Parathyroid adenoma (tissue), 2 donors: ENCODE results near the gene XPO5.

ENCODE experiments used
- H2AFZ ChIP-seq: fragments of 300-600 bp; sonication (generic); one replicate; pipeline ENCODE4 v1.7.0; 2017; ENCODE audit warnings: antibody characterized with exemption, mild to moderate bottlenecking
- H3K27ac ChIP-seq: fragments of 300-600 bp; sonication (generic); one replicate; pipeline ENCODE4 v1.7.0; 2017
- H3K27me3 ChIP-seq: fragments of 300-600 bp; sonication (generic); one replicate; pipeline ENCODE4 v1.7.0; 2017; ENCODE audit warnings: low read length; ENCODE audit not compliant: control insufficient read depth, insufficient read depth
- H3K36me3 ChIP-seq: fragments of 300-600 bp; sonication (generic); one replicate; pipeline ENCODE4 v1.7.0; 2017; ENCODE audit warnings: low read length; ENCODE audit not compliant: control insufficient read depth, insufficient read depth
- H3K4me1 ChIP-seq: fragments of 300-600 bp; sonication (generic); one replicate; pipeline ENCODE4 v1.7.0; 2017; ENCODE audit warnings: control low read depth
- H3K4me2 ChIP-seq: fragments of 300-600 bp; sonication (generic); one replicate; pipeline ENCODE4 v1.7.0; 2017; ENCODE audit warnings: low read length
- H3K4me3 ChIP-seq: fragments of 300-600 bp; sonication (generic); one replicate; pipeline ENCODE4 v1.7.0; 2017; ENCODE audit warnings: low read depth, low read length
- H3K79me2 ChIP-seq: fragments of 300-600 bp; sonication (generic); one replicate; pipeline ENCODE4 v1.7.0; 2017; ENCODE audit warnings: control low read depth
- H3K9ac ChIP-seq: fragments of 300-600 bp; sonication (generic); one replicate; pipeline ENCODE4 v1.7.0; 2017; ENCODE audit warnings: mild to moderate bottlenecking
- H3K9me3 ChIP-seq: fragments of 300-600 bp; sonication (generic); one replicate; pipeline ENCODE4 v1.7.0; 2017; ENCODE audit warnings: low read length; ENCODE audit not compliant: control insufficient read depth
- TF ChIP-seq, protein P1 (sequence below): fragments of 300-600 bp; sonication (generic); IDR thresholded peaks from one replicate; pipeline ENCODE4 v1.7.0; 2017; ENCODE audit warnings: antibody characterized with exemption, mild to moderate bottlenecking
- donor health status: primary hyperparathyroidism.

The XPO5 gene

DNA sequence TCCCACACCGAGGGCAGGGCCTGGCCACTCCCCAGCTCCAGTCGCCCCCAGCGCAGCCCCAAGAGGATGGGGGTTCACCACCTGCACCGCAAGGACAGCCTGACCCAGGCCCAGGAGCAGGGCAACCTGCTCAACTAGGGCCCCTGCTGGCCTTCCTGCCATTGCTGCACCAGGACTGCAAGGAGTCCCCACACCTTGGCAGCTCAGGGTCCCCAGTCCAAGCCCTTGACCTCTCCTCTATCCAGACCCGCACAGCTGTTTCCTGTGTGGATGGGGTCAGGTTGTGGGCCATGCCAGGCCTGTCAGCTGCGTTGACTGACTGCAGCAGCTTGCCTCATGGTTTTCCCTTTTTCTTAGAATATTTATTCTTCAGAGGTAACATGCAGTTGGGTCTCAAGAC lies 70.1 kb downstream of the XPO5 start:
- H3K36me3 ChIP-seq = no peaks in the 10 kb centered on the region
- H3K27ac ChIP-seq = no peak overlapping the region
- peaks cover 10% of the 10 kb centered on the region for H3K4me1 ChIP-seq
- no peaks in the 10 kb centered on the region for H3K9me3 ChIP-seq
- TF ChIP-seq, protein P1, sequence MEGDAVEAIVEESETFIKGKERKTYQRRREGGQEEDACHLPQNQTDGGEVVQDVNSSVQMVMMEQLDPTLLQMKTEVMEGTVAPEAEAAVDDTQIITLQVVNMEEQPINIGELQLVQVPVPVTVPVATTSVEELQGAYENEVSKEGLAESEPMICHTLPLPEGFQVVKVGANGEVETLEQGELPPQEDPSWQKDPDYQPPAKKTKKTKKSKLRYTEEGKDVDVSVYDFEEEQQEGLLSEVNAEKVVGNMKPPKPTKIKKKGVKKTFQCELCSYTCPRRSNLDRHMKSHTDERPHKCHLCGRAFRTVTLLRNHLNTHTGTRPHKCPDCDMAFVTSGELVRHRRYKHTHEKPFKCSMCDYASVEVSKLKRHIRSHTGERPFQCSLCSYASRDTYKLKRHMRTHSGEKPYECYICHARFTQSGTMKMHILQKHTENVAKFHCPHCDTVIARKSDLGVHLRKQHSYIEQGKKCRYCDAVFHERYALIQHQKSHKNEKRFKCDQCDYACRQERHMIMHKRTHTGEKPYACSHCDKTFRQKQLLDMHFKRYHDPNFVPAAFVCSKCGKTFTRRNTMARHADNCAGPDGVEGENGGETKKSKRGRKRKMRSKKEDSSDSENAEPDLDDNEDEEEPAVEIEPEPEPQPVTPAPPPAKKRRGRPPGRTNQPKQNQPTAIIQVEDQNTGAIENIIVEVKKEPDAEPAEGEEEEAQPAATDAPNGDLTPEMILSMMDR = no peak
- H2AFZ ChIP-seq = no peak overlapping the region
- H3K4me3 ChIP-seq = no peak overlapping the region
- no peak overlapping the region for H3K4me2 ChIP-seq
- H3K27me3 ChIP-seq = no peaks in the 10 kb centered on the region
- no peaks in the 10 kb centered on the region for H3K79me2 ChIP-seq
- H3K9ac ChIP-seq = no peak overlapping the region

DNA sequence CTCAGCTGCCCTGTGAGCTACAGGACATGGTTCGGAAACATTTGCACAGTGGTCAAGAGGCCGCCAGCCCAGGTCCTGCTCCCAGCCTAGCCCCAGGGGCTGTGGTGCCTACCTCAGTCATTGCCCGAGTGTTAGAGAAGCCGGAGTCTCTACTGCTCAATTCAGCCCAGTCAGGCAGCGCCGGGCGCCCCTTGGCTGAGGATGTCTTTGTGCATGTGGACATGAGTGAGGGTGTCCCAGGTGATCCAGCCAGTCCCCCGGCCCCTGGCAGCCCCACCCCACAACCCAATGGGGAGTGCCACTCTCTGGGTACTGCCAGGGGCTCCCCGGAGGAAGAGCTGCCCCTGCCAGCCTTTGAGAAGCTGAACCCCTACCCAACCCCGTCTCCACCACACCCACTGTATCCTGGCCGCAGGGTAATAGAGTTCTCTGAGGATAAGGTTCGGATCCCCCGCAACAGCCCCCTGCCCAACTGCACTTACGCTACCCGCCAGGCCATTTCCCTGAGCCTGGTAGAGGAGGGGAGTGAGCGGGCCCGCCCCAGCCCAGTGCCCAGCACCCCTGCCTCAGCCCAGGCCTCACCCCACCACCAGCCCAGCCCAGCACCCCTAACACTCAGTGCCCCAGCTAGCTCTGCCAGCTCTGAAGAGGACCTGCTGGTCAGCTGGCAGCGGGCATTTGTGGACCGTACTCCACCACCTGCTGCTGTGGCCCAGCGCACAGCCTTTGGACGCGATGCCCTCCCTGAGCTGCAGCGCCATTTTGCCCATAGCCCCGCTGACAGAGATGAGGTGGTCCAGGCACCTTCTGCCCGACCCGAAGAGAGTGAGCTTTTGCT lies 70.9 kb downstream of the XPO5 start:
- H2AFZ ChIP-seq = no peak overlapping the region

DNA sequence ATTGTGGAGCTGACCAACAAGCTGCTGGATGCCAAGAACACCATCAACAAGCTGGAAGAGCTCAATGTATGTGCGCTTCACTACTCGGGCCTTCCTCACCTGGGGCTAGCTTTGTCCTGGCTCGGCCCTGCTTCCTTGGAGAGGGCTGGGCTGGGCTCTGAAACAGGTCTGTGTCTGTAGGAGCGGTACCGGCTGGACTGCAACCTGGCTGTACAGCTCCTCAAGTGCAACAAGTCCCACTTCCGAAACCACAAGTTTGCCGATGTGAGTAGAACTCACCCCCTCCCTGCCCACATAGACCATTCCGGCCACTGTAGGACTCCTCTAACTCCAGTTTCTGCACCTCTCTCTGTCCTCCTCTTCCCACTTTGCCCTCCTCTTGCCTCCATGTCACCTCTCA lies 72.4 kb downstream of the XPO5 start:
- H3K36me3 ChIP-seq = no peaks in the 10 kb centered on the region
- no peak overlapping the region for H3K4me2 ChIP-seq

More for the DNA sequence above, 70.9 kb downstream of the XPO5 start:
- TF ChIP-seq, protein P1 = no peak
- no peaks in the 10 kb centered on the region for H3K27me3 ChIP-seq
- H3K36me3 ChIP-seq = no peaks in the 10 kb centered on the region
- no peak overlapping the region for H3K4me2 ChIP-seq
- H3K9me3 ChIP-seq = no peaks in the 10 kb centered on the region
- H3K4me3 ChIP-seq = no peak overlapping the region
- no peaks in the 10 kb centered on the region for H3K79me2 ChIP-seq
- H3K9ac ChIP-seq = no peak overlapping the region
- peaks cover 7% of the 10 kb centered on the region for H3K4me1 ChIP-seq
- no peak overlapping the region for H3K27ac ChIP-seq

DNA sequence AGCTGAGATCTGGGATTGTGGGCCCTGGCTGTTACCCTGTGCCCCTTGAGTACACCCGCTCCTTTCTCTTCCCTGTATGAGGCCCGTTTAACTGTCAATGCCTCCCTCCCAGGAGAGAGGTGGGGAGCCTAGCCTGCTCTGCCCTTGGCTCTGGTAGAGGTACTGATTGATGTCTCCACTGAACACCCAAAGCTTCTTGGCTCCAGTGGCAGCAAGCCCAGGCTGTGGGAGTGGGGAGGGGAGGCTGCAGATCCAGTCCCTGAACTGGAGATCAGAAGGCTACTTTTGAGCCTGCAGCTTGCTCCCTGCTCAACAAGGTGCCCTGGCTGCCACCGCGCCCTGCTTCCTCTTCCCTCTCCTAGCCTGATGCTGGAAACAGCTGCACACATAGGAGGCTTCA lies 73.2 kb downstream of the XPO5 start:
- no peak overlapping the region for H3K4me2 ChIP-seq
- H3K27me3 ChIP-seq = no peaks in the 10 kb centered on the region
- H3K9ac ChIP-seq = no peak overlapping the region
- H3K36me3 ChIP-seq = no peaks in the 10 kb centered on the region
- no peak overlapping the region for H3K4me3 ChIP-seq
- TF ChIP-seq, protein P1 = no peak
- no peak overlapping the region for H3K27ac ChIP-seq
- H3K9me3 ChIP-seq = no peaks in the 10 kb centered on the region
- no peaks in the 10 kb centered on the region for H3K79me2 ChIP-seq
- no peaks in the 10 kb centered on the region for H3K4me1 ChIP-seq
- H2AFZ ChIP-seq = no peak overlapping the region

More for the DNA sequence above, 72.4 kb downstream of the XPO5 start:
- no peaks in the 10 kb centered on the region for H3K79me2 ChIP-seq
- no peaks in the 10 kb centered on the region for H3K9me3 ChIP-seq
- H3K4me1 ChIP-seq = no peaks in the 10 kb centered on the region
- no peak overlapping the region for H2AFZ ChIP-seq
- no peak overlapping the region for H3K4me3 ChIP-seq
- no peaks in the 10 kb centered on the region for H3K27me3 ChIP-seq
- no peak overlapping the region for H3K27ac ChIP-seq
- H3K9ac ChIP-seq = no peak overlapping the region
- TF ChIP-seq, protein P1 = no peak

DNA sequence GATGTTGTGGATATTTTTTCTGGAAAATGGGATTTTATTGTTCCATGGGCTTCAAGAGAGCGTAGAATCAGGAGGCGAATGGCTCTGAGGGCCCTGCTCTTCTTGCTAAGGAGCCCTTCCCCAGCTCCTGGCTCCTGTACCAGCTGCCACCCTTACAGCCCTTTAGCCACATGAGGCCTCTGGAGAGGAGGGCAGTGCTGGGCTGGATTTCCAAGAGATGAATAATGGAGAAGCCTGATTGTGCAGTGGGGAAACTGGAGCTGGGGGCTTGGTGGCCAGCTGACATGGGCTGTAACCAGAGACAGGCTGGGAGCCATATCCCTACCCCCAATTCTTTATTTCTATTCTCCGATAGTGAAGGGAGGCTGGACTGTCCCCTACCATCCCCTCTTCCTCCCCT lies 74.9 kb downstream of the XPO5 start:
- H3K36me3 ChIP-seq = no peaks in the 10 kb centered on the region
- H3K4me2 ChIP-seq = no peak overlapping the region
- no peak overlapping the region for H3K9ac ChIP-seq
- no peaks in the 10 kb centered on the region for H3K27me3 ChIP-seq
- H3K9me3 ChIP-seq = no peaks in the 10 kb centered on the region
- H3K79me2 ChIP-seq = no peaks in the 10 kb centered on the region
- no peak overlapping the region for H3K4me3 ChIP-seq
- TF ChIP-seq, protein P1 = no peak
- no peak overlapping the region for H2AFZ ChIP-seq
- no peak overlapping the region for H3K27ac ChIP-seq
- H3K4me1 ChIP-seq = peaks cover 2% of the 10 kb centered on the region
